Measurements from ENCODE around the gene PKDCC.

Gene PKDCC, protein sequence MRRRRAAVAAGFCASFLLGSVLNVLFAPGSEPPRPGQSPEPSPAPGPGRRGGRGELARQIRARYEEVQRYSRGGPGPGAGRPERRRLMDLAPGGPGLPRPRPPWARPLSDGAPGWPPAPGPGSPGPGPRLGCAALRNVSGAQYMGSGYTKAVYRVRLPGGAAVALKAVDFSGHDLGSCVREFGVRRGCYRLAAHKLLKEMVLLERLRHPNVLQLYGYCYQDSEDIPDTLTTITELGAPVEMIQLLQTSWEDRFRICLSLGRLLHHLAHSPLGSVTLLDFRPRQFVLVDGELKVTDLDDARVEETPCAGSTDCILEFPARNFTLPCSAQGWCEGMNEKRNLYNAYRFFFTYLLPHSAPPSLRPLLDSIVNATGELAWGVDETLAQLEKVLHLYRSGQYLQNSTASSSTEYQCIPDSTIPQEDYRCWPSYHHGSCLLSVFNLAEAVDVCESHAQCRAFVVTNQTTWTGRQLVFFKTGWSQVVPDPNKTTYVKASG

DNA sequence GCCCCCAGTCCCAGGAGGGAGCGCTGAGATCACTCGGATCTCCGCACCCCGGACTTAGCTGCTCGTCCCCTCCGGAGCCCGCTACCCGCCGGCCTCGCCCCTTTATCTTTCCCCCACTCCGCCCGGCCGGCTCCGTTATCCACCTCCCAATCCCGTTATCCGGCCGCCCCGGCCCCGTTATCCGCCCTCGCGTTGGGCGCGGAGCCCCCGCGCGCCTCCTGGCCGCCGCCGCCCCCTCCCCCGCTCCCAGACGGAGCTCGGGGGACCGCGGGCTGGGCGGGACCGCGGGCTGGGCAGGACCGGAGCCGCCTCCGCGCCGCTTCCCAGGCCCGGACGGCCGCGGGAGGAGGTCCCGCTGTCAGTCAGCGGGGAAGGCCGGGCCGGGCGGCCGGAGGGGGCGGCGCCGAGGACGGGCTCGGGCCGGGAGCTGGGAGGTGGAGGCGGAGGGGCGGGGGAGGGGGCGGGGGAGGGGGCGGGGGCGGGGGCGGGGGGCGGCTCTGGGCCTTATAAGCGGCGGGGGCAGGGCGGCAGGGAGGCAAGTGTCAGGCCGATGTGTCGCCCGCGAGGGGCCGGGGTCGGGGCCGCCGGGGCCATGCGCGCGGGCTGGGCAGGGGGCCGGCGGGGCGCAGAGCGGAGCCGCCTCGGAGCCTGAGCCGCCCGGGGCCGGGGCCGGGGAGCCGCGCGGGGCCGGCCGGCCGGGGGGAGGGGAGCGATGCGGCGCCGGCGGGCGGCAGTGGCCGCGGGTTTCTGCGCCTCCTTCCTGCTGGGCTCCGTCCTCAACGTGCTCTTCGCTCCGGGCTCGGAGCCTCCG is at the start of gene PKDCC:
TSS of gene PKDCC (plus strand) at position 534 of the 811 bp plus-strand sequence. CDS start at position 713, 179 bp downstream.
- peak; percentile 30 for DNase-seq

DNA sequence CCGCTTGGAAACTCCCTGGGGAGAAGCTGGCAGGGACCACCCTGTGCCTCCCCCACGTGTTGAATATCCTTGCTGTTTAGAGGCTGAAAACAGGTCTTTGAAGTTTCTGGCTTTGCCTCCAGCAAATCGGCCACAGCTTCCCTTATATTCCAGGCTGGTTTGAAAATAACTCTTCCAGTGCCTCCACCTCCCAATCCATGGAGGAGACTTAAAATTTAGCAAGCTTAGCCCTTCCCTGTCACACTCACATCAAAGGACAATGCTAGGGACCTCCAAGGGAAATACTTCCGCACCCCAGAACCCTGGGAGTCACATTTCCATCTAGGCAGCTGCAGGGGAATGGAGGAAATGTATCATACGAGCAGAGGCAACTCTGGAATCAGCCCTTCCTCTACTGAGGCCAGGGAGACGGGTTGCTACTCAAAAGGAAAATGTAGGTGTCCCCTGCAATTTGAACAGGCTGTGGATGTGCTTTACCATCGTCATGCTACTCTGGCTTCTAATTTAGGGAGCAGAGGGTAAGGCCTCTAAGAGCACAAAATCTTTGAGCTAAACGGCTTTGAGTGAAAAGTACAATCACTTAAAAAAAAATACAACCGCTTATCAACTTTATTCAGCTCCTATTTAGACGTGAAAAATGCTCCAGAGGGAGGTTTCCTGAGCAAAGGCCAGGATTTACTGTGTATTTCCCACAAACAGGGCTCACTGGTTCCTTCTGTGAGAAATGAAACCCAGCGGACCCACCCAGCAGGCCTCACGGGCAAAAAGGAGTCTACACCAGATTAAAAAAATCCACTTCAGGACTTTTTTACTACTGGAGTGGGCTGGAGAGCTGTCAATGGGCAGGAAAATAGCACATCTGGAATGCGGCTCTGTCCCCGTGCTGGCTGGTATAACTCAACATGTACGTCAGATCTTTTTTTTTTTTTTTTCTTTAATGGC is 49.4 kb upstream of the PKDCC start:
- no peak for DNase-seq

DNA sequence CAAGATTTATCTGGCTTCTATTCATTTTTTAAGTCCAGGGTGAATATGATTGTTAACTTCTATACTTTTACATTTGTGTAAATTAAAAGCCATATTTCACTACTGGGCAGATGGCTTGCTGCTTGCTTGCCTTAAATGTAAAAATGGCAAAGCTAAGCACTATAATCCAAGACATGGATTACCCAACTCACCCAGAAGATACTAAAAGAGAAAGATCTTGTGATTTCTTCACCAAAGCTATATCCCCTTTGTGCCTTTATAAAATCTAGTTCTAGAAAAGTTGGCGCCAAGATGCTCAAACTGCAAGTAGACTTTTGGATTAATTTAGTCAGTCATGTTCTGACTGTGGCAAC is 48.7 kb upstream of the PKDCC start:
- no peak for DNase-seq

DNA sequence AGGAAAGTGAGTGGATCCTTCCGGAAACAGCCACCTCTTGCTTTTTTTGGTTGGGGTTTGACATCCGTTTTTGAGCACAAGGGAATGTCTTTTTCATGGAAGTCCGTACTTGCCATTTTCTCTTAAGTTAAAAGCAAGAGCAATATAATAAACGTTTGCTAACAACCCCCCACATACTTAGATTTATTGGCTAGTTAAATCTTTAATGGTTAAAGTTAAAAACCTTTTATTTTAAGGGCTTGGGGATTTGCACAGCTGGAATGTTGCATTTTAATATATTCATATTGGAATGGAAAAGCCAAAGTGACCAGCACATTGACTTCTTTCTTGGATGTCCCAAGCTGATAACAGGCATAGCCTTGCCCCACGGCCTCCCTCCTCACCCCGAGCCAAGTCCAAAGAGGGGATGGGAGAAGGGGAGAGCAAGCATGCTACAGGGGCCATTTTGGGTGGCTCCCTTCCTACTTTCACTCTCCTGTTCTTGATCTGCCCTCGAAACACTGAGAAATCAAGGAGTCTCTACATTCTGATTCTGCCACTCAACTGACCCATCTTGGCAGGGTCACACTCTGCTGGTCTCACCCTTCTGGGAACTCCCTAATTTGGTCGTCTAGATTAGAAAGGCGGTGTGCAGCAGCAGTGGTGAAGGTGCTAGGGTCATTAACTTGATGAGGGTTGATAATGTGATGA is 48.1 kb upstream of the PKDCC start:
- no peak for DNase-seq

DNA sequence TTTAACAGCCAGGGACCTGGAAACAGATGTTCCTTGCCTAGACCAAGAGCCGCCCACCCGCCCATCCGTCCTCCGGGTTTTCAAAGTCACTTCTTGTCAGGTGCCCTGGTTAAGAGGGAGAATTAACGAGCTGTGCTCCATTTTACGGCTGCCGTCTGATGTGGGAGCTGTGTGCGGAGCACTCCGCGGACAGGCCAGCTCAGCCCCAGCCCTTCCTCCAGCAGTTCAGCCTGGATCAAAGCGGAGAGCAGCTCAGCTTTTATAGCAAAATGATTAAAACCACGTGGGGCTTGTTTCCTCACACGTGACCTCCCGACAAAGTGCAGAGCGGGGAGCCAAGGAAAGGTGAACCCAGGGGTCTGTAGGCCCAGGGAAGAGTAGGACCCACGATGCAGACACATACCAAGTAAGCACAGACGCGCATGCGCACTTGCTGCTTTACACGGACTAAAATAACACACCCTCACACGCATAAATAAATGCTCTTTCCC is 46.1 kb upstream of the PKDCC start:
- no peak for DNase-seq

DNA sequence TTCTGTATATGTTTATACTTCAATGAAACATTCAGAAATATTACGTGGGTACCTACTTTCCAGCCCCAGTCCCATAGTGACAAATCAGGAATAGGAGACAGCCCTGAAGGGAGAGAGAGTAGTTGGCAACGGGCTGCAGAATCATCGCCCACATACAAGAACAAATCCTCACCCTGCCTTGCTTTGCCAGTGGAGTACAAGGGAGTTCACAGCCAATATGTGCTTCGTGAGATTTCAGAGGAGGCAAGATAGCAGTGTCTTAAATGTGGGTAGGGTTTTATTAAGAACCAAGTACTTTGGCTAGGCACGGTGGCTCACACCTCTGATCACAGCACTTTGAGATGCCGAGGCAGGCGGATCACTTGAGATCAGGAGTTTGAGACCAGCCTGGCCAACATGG is 40.3 kb upstream of the PKDCC start:
- no peak for DNase-seq

DNA sequence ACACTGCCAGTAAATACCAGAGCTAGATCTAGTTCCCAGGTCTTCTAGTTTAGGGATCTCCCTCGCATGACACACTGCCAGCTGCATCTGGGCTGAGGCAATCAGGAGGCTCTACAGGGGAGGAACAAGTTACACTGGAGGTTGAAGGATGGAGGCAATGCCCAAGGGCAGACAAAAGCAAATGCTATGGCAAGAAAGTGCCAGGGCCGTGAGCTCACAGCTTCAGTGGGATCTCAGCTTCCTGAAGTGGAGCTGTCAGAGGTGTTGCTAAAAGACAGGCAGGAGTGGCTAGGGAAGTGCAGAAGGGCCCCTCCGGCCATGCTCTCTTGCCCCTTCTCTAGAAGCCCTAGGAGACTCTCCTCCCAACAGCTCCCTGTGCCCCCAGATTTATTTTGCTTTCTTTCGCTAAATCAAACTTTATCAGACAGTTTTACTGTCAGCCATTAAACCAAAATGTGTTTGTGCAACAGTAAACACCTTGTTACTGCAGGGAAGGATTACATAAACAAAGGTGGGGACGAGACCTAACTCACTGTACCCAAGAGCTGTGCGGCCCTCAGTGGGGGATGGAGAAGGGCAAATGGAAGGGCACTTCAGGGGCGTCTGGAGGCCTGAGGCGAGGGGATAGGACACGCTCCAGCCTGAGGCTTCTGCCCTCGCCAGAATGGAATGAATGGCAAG is 39.4 kb upstream of the PKDCC start:
- DNase-seq = no peak

DNA sequence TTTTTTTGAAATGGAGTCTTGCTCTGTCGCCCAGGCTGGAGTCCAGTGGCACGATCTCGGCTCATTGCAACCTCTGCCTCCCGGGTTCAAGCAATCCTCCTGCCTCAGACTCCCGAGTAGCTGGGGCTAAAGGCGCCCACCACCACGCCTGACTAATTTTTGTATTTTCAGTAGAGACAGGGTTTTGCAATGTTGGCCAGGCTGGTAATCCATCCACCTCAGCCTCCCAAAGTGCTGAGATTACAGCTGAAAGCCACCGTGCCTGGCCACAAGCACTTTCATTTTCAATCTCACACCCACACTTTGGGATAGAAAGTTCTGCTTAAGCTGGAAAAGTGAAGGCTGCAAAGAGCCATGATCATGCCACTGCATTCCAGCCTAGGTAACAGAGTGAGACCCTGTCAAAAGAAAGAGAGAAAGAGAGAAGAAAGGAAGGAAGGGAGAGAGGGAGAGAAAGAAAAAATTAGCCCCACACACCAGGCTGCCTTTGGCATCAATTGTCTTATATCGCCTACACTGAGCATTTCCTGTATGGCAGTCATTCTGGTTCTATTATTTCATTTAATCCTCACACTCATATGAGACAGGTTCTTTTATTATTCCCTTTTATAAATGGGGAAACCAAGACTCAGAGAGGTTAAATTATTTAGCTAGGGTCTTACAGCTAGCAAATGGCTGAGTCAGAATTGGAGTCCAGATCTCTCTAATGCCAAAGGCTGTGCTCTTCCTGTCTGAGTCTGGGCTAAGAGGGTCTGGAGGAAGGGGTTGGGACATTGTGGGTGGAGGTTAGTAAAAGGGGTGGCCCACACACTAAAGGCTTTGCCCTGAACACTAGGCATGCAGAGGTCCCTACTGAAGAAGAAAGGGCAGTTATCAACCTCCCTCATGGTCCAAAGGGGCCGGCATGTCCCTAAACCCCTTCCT is 37.9 kb upstream of the PKDCC start:
- DNase-seq = no peak

DNA sequence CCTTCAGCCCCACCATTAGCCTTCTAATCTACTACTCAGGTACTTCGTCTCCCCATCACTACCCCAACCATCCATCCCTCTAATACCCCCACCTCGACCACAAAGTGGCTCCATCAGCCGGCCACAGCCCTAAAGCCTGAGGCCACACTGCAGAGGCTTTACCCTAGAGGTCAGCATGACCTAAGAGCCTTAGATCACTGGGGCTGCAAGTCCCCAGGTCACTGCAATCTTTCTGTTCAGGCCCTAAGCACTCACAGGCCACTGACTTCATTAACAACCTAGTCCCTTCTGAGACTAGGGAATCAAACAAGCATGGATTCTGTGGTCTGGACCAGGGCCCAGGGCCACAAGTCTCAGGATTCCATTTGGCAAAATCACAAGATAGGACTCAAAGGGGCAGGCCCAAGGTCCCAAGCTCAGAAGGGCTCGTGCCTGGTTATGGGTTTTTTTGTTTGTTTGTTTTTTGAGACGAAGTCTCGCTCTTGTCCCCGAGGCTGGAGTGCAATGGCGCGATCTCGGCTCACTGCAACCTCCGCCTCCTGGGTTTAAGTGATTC is 37.0 kb upstream of the PKDCC start:
- DNase-seq = no peak

DNA sequence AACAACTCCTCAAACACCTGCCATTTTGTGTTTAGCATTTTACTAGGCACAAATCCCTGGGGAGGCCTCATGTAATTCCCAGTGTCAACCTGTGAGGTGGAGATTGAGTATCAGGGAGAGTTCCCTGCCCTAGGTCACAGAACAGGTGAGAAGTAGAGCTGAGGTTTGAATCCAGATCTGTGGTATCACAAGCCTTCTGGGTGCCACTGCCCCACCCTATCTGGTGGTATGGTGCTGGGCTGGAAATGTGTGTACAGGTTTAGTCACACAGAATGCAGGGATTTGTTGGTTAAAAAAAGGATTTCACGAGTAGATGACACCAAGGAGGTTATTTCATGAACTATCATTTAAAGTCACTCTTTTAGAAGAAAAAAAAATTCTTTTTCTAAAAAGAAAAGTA is 35.7 kb upstream of the PKDCC start:
- DNase-seq = no peak

DNA sequence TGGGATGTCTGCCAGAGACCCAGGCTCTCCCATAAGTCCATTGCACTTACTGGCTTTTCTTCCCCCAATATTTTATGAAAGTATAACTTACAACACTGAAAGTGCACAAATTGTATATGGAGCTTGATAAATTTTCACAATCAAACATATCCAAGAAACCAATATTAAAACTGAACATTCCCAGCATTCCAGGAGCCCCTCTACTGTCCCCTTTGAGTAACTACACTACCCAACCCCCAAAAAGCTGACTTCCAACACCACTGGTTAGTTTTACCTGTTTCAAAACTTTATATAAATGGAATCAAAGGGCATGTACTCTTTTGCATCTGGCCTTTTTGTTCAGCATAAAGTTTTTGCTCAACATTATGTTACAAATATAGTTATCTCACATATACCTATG is 35.2 kb upstream of the PKDCC start:
- DNase-seq = no peak

DNA sequence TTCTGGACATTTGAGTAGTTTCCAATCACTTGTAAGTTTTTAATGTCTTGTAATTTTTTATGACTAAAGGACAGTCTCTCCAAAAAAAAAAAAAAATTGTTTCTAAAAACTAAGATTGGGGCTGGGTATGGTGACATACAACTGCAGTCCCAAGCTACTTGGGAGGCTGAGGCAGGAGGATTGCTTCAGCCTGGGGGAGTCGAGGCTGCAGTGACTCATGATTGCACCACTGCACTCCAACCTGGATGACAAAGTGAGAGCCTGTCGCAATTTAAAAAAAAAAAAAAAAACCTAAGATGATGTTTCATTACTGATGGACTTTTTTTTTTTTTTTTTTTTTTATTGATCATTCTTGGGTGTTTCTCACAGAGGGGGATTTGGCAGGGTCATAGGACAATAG is 34.4 kb upstream of the PKDCC start:
- DNase-seq = no peak

DNA sequence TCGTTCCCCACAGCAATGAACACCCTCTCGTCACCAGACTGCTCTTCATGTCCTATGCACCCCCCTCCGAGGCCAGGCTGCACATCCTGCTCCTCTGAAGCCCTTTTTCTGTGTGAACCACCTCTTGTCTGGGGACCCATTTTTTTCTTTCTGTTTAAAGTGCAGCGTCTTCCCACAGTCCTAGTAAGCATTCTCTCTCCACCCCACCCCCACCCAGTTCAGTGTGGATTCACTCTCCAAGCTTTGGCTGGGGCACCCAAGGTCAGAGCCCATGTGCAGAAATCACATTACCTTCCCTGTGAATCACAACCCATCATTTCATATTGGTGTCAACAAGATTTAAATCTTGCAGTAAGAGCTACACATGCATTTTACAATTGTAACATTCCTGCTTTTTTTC is 26.4 kb upstream of the PKDCC start:
- DNase-seq = no peak

DNA sequence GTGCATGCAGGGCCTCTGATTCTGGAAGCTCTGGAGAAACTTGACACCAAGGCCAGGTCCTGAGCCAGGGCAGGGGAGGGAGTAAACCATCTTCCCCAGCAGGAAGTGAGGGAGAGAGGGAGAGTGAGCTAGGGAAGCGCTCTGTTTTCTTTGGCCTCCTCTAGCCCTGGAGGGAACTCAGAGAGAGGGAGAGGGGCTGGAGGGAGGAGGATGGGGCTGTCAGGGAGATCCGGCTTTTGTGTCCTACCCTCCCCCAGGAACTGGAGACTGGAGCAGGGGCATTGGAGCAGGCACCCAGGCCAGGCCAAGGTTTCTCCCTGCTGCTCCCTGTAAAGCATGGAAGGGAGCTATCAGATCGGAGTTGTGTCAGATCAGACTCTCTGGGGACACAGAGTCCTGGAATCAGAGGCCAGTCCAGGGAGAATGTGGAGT is 22.7 kb upstream of the PKDCC start:
- no peak for DNase-seq

DNA sequence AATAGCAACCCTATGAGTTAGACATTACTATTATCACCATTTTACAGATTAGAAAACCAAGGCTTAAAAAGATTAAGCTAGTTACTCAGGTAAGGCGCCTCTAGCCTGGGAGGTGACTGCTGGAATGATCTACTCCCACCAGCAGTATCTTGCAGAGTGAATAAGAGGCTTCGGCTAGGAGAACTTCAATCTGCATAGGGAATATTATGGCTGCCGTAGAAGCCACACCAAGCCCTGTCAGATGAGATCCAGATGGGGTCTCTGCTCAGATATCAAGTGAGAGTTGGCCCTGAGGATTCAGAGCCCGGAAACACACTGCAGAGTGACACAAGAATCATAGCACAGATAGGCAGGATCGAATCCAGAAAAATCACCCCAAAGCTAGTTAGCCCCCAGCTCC is 21.5 kb upstream of the PKDCC start:
- no peak for DNase-seq

DNA sequence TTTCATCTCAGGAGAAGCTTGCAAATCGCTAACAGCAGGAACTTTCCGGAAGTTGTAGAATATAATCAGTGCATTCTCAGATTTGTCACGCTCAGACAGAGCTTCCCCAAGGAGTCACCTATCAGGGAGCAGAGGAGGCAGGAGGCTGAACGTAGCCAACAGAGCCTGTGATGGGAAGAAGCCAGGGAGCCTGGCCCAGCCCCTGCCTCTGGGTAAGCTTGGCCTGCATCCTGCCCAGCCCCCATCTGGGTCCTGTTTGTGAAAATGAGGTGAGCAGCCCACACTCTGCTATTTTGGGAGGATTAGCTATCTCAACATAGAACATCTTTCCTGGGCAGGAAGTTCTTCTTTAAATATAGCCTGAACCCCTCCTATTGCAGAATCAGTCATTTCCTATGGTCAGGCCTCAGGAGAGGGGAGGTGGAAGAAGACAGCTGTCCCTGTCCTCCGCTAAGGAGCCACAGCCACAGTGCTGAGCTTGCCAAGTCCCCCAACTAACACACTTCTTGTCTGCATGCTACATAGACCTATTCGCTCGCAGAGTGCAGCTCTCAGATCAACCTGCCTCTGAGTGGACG is 19.2 kb upstream of the PKDCC start:
- DNase-seq = no peak

DNA sequence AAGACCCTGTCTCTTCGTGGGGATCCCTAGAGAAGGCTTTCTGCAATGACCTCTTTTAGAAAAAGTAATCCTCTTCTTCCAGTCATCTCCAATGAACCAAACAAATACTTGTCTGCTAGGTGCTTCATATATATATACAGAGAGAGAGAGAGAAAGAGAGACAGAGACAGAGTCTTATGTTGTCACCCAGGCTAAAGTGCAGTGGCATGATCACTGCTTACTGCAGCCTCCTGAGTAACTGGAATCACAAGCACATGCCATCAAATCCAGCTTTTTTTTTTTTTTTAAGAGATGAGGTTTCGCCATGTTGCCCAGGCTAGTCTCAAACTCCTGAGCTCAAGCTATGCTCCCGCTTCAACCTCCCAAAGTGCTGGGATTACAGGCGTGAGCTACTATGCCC is 18.6 kb upstream of the PKDCC start:
- DNase-seq = no peak

DNA sequence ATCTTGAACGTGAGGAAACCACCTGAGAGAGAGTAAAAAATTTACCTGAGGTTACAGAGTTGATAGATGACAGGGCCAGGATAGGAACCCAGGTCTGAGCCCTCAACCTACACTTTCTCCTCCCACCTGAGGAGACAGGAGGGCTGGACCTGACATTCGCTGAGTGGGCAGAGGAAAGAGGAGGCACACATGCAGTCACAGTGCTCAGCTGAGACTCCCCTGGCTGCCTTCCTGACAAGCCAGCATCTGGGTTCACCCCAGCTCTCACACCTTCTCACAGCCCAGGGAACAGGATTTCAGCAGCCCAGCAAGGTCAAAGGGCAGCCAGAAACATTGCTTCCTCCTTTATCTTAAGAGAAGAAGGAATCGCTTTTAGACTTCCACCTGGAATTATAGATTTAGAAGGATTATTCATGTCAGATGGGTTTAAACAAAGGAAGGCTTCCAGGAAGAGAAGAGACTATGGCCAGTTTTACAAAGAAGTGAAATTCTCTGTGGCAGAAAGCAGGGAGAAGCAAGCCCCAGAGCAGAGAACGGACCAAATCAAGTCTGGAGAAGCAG is 18.1 kb upstream of the PKDCC start:
- DNase-seq = no peak

DNA sequence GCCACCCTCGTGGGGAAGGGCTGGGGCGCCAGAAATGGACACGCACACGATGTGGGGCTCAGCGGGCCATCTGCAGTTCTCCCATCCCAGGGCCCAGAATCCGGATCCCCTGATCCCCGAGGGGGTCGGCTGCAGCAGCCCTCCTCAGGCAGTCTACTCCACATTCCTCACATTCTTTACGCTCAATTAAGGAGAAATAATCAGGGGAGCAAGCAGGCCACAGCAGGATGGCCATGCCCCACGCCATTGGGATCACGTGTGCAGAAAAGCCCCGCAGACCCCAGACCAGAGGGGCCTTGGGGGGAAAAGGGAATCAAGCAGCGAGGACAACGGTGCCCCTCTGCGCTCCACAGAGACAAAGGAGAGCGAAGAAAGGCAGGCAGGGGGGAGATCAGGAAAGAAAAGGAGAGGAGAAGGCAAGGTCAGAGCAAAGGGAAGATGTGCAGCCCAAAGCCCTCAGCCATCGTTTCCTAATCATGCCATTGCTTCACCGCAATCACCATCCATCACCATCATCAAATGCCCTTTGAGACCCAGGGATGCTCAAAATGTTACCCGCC is 17.5 kb upstream of the PKDCC start:
- no peak for DNase-seq
